ENCODE data around the gene IL26.

IL26 gene

DNA sequence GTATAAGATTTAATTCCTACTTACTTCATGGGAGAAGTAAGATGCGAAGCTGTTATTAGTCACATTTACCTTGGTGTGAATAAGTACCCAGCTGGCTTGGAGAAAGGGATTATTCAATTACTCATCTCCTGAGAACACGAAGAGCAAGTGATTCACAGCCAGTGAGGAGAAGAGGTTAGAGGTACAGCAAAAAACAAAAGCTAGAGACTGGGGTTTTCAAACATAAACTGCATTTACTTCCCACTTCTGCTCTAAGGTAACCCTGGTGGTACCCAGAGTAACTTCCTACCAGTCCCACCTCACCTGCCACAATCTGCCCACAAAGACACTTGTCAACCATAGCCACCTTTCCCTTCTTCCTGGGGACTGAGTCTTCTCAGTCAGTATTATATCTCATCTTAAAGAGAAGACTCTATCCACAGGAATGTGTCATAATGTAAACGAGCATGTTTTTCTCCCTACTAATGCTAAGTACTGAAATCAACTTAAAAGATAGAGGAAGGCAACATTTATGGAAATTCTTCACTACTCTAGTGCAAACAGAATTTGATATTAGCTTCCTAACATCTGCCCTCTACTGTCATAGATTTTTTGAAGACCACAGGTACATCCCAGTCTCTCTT is 33.8 kb upstream of the IL26 start:
- no peak for TF ChIP-seq CTCF (IDR thresholded peaks at IDR 0.05; ENCODE audit: low read depth, low read length, missing control alignments)
- no peak for DNase-seq (ENCODE audit: extremely low read depth, low read depth)
- H3K4me3 ChIP-seq (replicated peaks; ENCODE audit: low read depth, low read length) = no peak overlapping the region

DNA sequence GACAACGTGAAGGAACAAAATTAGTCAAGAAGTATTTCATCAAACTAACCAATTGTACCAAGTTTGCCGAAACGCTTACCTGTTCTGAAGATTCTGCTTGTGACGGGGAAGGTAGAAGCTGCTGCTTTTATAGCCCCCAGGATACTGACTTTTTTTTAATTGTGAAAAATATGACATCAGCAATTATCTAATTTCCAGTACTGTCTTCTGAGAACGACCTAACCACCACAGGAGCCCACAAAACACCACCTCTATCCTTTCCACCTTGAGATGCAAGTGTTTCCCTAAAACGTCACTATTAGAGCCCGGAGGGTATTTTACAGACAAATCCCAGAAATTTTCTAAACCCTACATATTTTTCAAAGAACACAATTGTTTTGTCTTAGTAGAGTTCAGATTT is 27.9 kb upstream of the IL26 start, which contains the start of gene IL22:
Gene IL22, minus strand, starts transcription at position 101 of the 400 bp plus-strand sequence. CDS start 156 bp downstream, outside the sequence.
- DNase-seq (ENCODE audit: extremely low read depth, low read depth) = no peak
- H3K4me3 ChIP-seq (replicated peaks; ENCODE audit: low read depth, low read length) = no peak within 1 kb of the TSS
- no peak for TF ChIP-seq CTCF (IDR thresholded peaks at IDR 0.05; ENCODE audit: low read depth, low read length, missing control alignments)

GRCh38 chr12:68252077-68252476 is 26.5 kb upstream of the IL26 start:
- no peak for DNase-seq (ENCODE audit: extremely low read depth, low read depth)
- H3K4me3 ChIP-seq (replicated peaks; ENCODE audit: low read depth, low read length) = no peak overlapping the region
- TF ChIP-seq CTCF (IDR thresholded peaks at IDR 0.05; ENCODE audit: low read depth, low read length, missing control alignments) = no peak

DNA sequence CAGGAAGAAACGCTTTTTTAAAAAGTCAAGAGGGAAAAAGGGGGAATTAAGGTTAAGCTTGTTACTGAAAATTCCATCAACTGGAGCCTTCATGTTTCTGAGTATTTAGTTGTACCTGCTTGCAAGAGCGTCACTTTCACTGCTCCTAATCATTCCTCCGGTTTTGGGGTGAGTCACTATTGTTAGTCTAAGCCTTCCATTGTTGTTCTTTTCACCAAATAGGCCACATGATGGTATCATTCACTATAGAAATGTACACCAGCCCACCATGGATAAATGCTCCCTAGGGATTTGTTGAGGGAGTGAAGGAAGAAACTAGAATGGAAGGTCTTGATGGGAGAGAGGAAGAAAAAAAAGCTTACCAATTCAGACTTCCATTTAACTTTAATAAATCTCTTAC is 24.8 kb upstream of the IL26 start:
- no peak overlapping the region for H3K4me3 ChIP-seq (replicated peaks; ENCODE audit: low read depth, low read length)
- DNase-seq (ENCODE audit: extremely low read depth, low read depth) = no peak
- no peak for TF ChIP-seq CTCF (IDR thresholded peaks at IDR 0.05; ENCODE audit: low read depth, low read length, missing control alignments)

DNA sequence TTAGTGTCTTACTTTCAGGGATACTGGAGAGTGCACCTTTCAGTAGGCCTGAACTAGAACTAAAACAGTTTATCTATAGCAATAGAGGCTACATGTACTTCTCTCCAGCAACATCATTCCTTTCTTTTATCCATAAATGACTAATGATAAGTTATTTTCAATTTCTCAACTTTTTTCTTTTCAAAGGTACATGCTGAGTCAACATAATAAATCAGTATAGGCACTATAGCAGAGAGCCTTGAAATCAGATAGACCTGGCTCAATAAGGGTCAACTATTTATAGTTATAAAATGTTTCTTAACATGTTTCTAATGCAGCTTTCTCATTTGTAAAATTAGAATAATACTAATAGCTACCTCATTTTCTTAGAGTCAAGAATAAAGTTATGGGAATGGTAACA is 22.2 kb upstream of the IL26 start:
- DNase-seq (ENCODE audit: extremely low read depth, low read depth) = no peak
- no peak overlapping the region for H3K4me3 ChIP-seq (replicated peaks; ENCODE audit: low read depth, low read length)

DNA sequence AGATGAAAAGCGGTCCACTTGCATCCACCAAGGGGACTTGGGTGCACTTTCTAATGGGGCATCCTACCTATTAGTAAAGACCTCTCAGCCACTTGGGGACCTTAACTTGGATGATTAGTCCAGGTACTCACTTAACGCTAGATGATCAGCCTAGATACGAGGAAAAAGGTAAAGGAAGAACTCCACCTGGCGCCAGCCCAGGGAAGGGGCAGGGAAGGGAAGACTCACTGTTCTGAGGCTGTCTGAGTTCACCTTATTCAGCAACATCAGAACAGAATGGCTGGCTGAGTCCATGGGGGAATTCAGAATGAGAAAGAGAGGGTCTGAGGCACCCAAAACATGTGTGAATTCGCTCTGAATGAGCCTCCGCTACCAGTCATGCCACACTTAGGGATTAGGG is 20.7 kb upstream of the IL26 start:
- TF ChIP-seq CTCF (IDR thresholded peaks at IDR 0.05; ENCODE audit: low read depth, low read length, missing control alignments) = no peak
- DNase-seq (ENCODE audit: extremely low read depth, low read depth) = no peak
- H3K4me3 ChIP-seq (replicated peaks; ENCODE audit: low read depth, low read length) = no peak overlapping the region

More for the DNA sequence above, 22.2 kb upstream of the IL26 start:
- TF ChIP-seq CTCF (IDR thresholded peaks at IDR 0.05; ENCODE audit: low read depth, low read length, missing control alignments) = no peak
